SH-SY5Y (cell line): ENCODE measurements around the gene OR8U1.

Source experiments
- GATA2 ChIP-seq: IDR thresholded peaks from 2 replicates; pipeline ENCODE4 v1.6.1; 2011; ENCODE audit warnings: mild to moderate bottlenecking, low read depth, low read length
- GATA3 ChIP-seq: IDR thresholded peaks from 2 replicates; pipeline ENCODE4 v1.6.1; 2011; ENCODE audit warnings: low read depth, mild to moderate bottlenecking, low read length, moderate library complexity

- TF ChIP-seq GATA3 = no peak
- no peak for TF ChIP-seq GATA2
Measured at GRCh38 chr11:56380120-56380519, 4.7 kb downstream of the OR8U1 start.
